ENCODE data around the gene C1QTNF3.
"Not testable (repeated sequence)": the region's sequence is repeated elsewhere in the genome, so short reads cannot be mapped to it uniquely, and the experiment has no call there.

C1QTNF3 gene

DNA sequence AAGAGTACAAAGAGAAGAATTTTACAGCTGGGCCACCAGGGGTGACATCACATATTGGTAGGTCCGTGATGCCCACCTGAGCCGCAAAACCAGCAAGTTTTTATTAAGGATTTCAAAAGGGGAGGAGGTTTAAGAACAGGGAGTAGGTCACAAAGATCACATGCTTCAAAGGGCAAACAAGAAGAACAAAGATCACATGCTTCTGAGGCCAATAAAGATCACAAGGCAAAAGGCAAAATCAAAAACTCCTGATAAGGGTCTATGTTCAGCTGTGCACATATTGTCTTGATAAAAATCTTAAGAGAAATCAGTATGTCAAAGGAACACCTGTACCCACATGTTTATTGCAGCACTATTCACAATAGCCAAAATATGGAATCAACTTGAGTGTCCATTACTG is 32.9 kb downstream of the C1QTNF3 start:
- H3K9ac ChIP-seq (ENCODE audit: low read length in 2 of 2); H3K27me3 ChIP-seq (ENCODE audit: control insufficient read depth in 1 of 2, insufficient read depth in 2 of 2, low read length in 2 of 2); H3K4me1 ChIP-seq (ENCODE audit: control insufficient read depth, insufficient read depth, low read length); H3K4me3 ChIP-seq (ENCODE audit: low read length in 2 of 2); H3K36me3 ChIP-seq (ENCODE audit: control insufficient read depth in 2 of 2, insufficient read depth in 2 of 2, low read length in 2 of 2); H3K27ac ChIP-seq (ENCODE audit: low read length); H3K9me3 ChIP-seq (ENCODE audit: control insufficient read depth in 2 of 2, low read length in 2 of 2): not testable (repeated sequence)

DNA sequence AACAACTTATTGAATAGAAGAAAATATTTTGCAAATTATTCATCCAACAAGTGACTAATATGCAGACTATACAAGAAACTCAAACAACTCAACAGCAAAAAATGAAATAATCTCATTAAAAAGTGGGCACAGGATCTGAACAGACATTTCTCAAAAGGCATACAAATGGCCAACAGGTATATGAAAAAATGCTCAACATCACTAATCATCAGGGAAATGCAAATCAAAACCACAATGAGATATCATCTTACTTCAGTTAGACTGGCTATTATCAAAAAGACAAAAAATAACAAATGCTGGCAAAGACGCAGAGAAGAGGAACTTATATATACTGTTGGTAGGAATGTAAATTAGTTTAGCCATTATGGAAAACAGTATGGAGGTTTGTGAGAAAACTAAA is 33.4 kb downstream of the C1QTNF3 start:
- no peak overlapping the region for H3K9ac ChIP-seq (ENCODE audit: low read length in 2 of 2)
- no peak overlapping the region for H3K27ac ChIP-seq (ENCODE audit: low read length)
- H3K4me1 ChIP-seq (ENCODE audit: control insufficient read depth, insufficient read depth, low read length): peaks cover 6% of the 10 kb centered on the region
- H3K27me3 ChIP-seq (ENCODE audit: control insufficient read depth in 1 of 2, insufficient read depth in 2 of 2, low read length in 2 of 2): no peaks in the 10 kb centered on the region
- no peaks in the 10 kb centered on the region for H3K9me3 ChIP-seq (ENCODE audit: control insufficient read depth in 2 of 2, low read length in 2 of 2)
- H3K36me3 ChIP-seq (ENCODE audit: control insufficient read depth in 2 of 2, insufficient read depth in 2 of 2, low read length in 2 of 2): no peaks in the 10 kb centered on the region
- H3K4me3 ChIP-seq (ENCODE audit: low read length in 2 of 2): no peak overlapping the region

DNA sequence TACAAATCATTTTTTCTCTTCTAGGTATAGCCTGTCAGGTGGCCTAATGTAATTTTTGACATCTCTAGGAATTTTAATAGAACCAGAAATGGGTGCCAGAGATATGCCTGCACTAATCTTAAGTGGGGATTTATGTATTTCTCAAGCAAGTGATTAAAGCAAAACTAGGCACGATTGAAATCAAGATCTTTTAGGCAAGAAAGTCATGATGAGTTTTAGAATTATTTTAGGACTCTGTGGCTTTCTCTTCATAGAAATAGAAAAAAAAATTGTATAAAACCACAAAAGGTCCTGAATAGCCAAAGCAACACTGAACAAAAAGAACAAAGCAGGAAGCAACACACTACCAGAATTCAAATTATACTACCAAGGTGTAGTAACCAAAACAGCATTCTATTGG is 34.2 kb downstream of the C1QTNF3 start:
- peak overlapping the region; percentile 84 to 88 for H3K9ac ChIP-seq (ENCODE audit: low read length in 2 of 2)
- peaks cover 6% of the 10 kb centered on the region for H3K4me1 ChIP-seq (ENCODE audit: control insufficient read depth, insufficient read depth, low read length)
- H3K36me3 ChIP-seq (ENCODE audit: control insufficient read depth in 2 of 2, insufficient read depth in 2 of 2, low read length in 2 of 2): peaks cover 2 to 3% of the 10 kb centered on the region in 2 donors
- peak overlapping the region; percentile 84 for H3K27ac ChIP-seq (ENCODE audit: low read length)
- H3K4me3 ChIP-seq (ENCODE audit: low read length in 2 of 2): peak overlapping the region; percentile 82 to 97
- H3K27me3 ChIP-seq (ENCODE audit: control insufficient read depth in 1 of 2, insufficient read depth in 2 of 2, low read length in 2 of 2): no peaks in the 10 kb centered on the region
- no peaks in the 10 kb centered on the region for H3K9me3 ChIP-seq (ENCODE audit: control insufficient read depth in 2 of 2, low read length in 2 of 2)

GRCh38 chr5:34007621-34008600 is 35.1 kb downstream of the C1QTNF3 start, which contains the start of gene AMACR:
Gene AMACR (minus strand): TSS chr5:34008050. CDS start chr5:34008019, 31 bp downstream.
- Histone ChIP-seq H3K27ac (ENCODE audit: low read length) (peak within 1 kb of the TSS; percentile 84), H3K9ac (ENCODE audit: low read length in 2 of 2) (peak within 1 kb of the TSS; percentile 84 to 88), H3K9me3 (ENCODE audit: control insufficient read depth in 2 of 2, low read length in 2 of 2) (no peaks in the 10 kb centered on the region), H3K36me3 (ENCODE audit: control insufficient read depth in 2 of 2, insufficient read depth in 2 of 2, low read length in 2 of 2) (peaks cover 6 to 8% of the 10 kb centered on the region in 2 donors), H3K4me3 (ENCODE audit: low read length in 2 of 2) (peak within 1 kb of the TSS; percentile 82 to 97), H3K27me3 (ENCODE audit: control insufficient read depth in 1 of 2, insufficient read depth in 2 of 2, low read length in 2 of 2) (no peaks in the 10 kb centered on the region), H3K4me1 (ENCODE audit: control insufficient read depth, insufficient read depth, low read length) (peaks cover 6% of the 10 kb centered on the region)

DNA sequence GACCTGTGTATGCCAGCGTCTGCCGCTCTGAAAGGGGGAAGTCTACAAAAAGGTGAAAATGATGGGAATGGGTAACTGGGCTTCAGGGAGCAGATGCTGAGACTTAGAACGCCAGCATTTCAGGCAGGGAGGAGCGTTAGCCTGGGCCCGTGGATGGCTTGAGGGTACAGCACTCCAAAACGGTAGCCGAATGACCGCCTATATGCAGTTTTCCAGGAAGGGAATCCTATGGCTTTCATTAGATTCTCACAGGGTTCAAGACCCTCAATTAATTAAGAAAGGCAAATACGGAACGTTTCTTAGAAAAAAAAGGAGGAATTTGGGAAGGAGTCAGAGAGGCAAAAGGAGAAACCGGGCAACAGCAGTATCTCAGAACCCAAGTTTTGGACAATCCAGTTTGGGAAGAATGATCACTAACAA is 35.8 kb downstream of the C1QTNF3 start:
- Histone ChIP-seq H3K36me3 (ENCODE audit: control insufficient read depth in 2 of 2, insufficient read depth in 2 of 2, low read length in 2 of 2) (peaks cover 13 to 15% of the 10 kb centered on the region in 2 donors), H3K9ac (ENCODE audit: low read length in 2 of 2) (peak overlapping the region; percentile 84 to 87)

DNA sequence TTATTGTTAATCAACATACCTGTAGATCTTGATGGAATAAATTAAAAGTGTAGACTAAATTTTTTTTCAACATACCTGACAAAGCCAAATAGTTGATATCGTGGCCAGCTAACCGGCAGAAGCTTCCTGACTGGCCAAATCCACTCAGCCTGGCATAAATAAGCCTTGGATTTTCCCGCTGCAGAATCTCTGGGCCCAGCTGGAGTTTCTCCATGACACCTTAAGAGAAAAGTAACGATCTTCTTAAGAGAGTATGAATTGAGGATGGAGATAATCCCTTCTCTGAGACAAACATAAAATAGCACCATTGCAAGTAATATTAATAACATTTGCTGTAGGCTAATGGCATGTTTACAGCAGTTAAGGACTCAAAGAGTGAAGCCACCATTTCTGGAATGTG is 37.3 kb downstream of the C1QTNF3 start:
- no peak overlapping the region for H3K9ac ChIP-seq (ENCODE audit: low read length in 2 of 2)
- H3K9me3 ChIP-seq (ENCODE audit: control insufficient read depth in 2 of 2, low read length in 2 of 2): no peaks in the 10 kb centered on the region
- H3K4me3 ChIP-seq (ENCODE audit: low read length in 2 of 2): no peak overlapping the region
- H3K27me3 ChIP-seq (ENCODE audit: control insufficient read depth in 1 of 2, insufficient read depth in 2 of 2, low read length in 2 of 2): no peaks in the 10 kb centered on the region
- no peak overlapping the region for H3K27ac ChIP-seq (ENCODE audit: low read length)
- H3K36me3 ChIP-seq (ENCODE audit: control insufficient read depth in 2 of 2, insufficient read depth in 2 of 2, low read length in 2 of 2): peaks cover 13 to 15% of the 10 kb centered on the region in 2 donors
- peaks cover 21% of the 10 kb centered on the region for H3K4me1 ChIP-seq (ENCODE audit: control insufficient read depth, insufficient read depth, low read length)

More for the DNA sequence above, 35.8 kb downstream of the C1QTNF3 start:
- no peaks in the 10 kb centered on the region for H3K9me3 ChIP-seq (ENCODE audit: control insufficient read depth in 2 of 2, low read length in 2 of 2)
- H3K4me3 ChIP-seq (ENCODE audit: low read length in 2 of 2): peak overlapping the region; percentile 82 to 97
- peaks cover 7% of the 10 kb centered on the region for H3K4me1 ChIP-seq (ENCODE audit: control insufficient read depth, insufficient read depth, low read length)
- no peaks in the 10 kb centered on the region for H3K27me3 ChIP-seq (ENCODE audit: control insufficient read depth in 1 of 2, insufficient read depth in 2 of 2, low read length in 2 of 2)
- H3K27ac ChIP-seq (ENCODE audit: low read length): peak overlapping the region; percentile 84

DNA sequence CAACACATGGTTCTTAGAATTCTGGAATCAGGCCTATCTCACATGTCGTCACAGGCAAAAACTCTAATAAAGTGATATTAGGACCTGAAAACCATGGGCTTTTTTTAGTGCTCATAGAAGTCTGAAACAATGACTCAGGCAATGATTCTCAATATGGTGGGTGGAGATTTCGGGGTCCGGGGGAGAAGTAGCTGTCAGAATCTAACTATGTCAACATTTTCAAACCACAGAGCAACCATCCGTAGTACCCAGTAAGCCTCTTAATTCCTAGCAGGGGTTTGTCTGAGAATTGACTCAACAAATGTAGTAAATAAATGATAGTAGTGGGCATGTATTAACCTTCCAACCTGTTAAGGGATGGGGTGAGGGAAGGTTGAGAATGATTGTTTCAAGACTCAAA is 37.8 kb downstream of the C1QTNF3 start:
- Histone ChIP-seq H3K27ac (ENCODE audit: low read length) (no peak overlapping the region), H3K9ac (ENCODE audit: low read length in 2 of 2) (no peak overlapping the region), H3K4me3 (ENCODE audit: low read length in 2 of 2) (no peak overlapping the region), H3K9me3 (ENCODE audit: control insufficient read depth in 2 of 2, low read length in 2 of 2) (no peaks in the 10 kb centered on the region), H3K27me3 (ENCODE audit: control insufficient read depth in 1 of 2, insufficient read depth in 2 of 2, low read length in 2 of 2) (no peaks in the 10 kb centered on the region), H3K36me3 (ENCODE audit: control insufficient read depth in 2 of 2, insufficient read depth in 2 of 2, low read length in 2 of 2) (peaks cover 13 to 15% of the 10 kb centered on the region in 2 donors), H3K4me1 (ENCODE audit: control insufficient read depth, insufficient read depth, low read length) (peaks cover 21% of the 10 kb centered on the region)

DNA sequence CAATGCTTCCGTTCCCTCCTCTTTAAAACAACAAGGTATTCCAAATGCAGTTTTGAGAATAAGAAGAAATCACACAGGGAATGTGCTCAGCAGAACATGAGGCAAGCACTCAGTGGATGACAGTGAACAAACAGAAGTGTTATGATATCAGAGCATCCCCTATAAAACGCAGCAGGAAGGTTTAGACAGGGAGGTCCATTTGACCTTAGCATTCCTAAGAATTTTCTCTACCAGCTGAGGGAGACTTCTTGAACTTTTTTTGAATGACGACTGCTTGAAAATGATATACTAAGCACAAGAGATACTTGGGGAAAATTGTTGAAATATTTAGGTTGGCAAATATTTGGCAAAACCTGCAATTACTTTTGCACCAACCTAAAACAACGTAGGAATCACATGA is 39.1 kb downstream of the C1QTNF3 start:
- no peak overlapping the region for H3K4me3 ChIP-seq (ENCODE audit: low read length in 2 of 2)
- H3K9ac ChIP-seq (ENCODE audit: low read length in 2 of 2): no peak overlapping the region
- no peaks in the 10 kb centered on the region for H3K9me3 ChIP-seq (ENCODE audit: control insufficient read depth in 2 of 2, low read length in 2 of 2)
- H3K27me3 ChIP-seq (ENCODE audit: control insufficient read depth in 1 of 2, insufficient read depth in 2 of 2, low read length in 2 of 2): no peaks in the 10 kb centered on the region
- peak overlapping the region; percentile 18 for H3K27ac ChIP-seq (ENCODE audit: low read length)
- H3K36me3 ChIP-seq (ENCODE audit: control insufficient read depth in 2 of 2, insufficient read depth in 2 of 2, low read length in 2 of 2): peaks cover 13 to 15% of the 10 kb centered on the region in 2 donors
- peaks cover 21% of the 10 kb centered on the region for H3K4me1 ChIP-seq (ENCODE audit: control insufficient read depth, insufficient read depth, low read length)

GRCh38 chr5:34002629-34003328 is 40.2 kb downstream of the C1QTNF3 start:
- no peak overlapping the region for H3K9ac ChIP-seq (ENCODE audit: low read length in 2 of 2)
- H3K9me3 ChIP-seq (ENCODE audit: control insufficient read depth in 2 of 2, low read length in 2 of 2): no peaks in the 10 kb centered on the region
- H3K4me1 ChIP-seq (ENCODE audit: control insufficient read depth, insufficient read depth, low read length): peaks cover 21% of the 10 kb centered on the region
- H3K36me3 ChIP-seq (ENCODE audit: control insufficient read depth in 2 of 2, insufficient read depth in 2 of 2, low read length in 2 of 2): peaks cover 19% of the 10 kb centered on the region in 2 donors
- H3K4me3 ChIP-seq (ENCODE audit: low read length in 2 of 2): no peak overlapping the region
- H3K27me3 ChIP-seq (ENCODE audit: control insufficient read depth in 1 of 2, insufficient read depth in 2 of 2, low read length in 2 of 2): no peaks in the 10 kb centered on the region
- no peak overlapping the region for H3K27ac ChIP-seq (ENCODE audit: low read length)

- Histone ChIP-seq H3K4me3 (ENCODE audit: low read length in 2 of 2) (peak overlapping the region; percentile 13 to 55), H3K27ac (ENCODE audit: low read length) (peak overlapping the region; percentile 89), H3K9me3 (ENCODE audit: control insufficient read depth in 2 of 2, low read length in 2 of 2) (no peaks in the 10 kb centered on the region), H3K27me3 (ENCODE audit: control insufficient read depth in 1 of 2, insufficient read depth in 2 of 2, low read length in 2 of 2) (no peaks in the 10 kb centered on the region), H3K4me1 (ENCODE audit: control insufficient read depth, insufficient read depth, low read length) (peaks cover 16% of the 10 kb centered on the region), H3K36me3 (ENCODE audit: control insufficient read depth in 2 of 2, insufficient read depth in 2 of 2, low read length in 2 of 2) (peaks cover 19 to 20% of the 10 kb centered on the region in 2 donors), H3K9ac (ENCODE audit: low read length in 2 of 2) (peak overlapping the region; percentile 50 to 64)
Observed at GRCh38 chr5:34001241-34001841, 41.7 kb downstream of the C1QTNF3 start.
